ENCODE measurements around the gene HDHD2.

- TF ChIP-seq TAF1 (IDR thresholded peaks at IDR 0.05; ENCODE audit: low read depth, low read length), result no peak
- no peak for TF ChIP-seq POLR2AphosphoS5 (IDR thresholded peaks at IDR 0.05; ENCODE audit: low read depth, low read length)
Observed at GRCh38 chr18:47075098-47075883, 75.0 kb downstream of the HDHD2 start.
